ENCODE results near the gene BICD2. TPM values are rescaled to one million over a fixed set of nuclear protein-coding genes. Genes with fewer than 3 reads are reported as not detected.

Gene BICD2
- total RNA-seq = 42.6 TPM

DNA sequence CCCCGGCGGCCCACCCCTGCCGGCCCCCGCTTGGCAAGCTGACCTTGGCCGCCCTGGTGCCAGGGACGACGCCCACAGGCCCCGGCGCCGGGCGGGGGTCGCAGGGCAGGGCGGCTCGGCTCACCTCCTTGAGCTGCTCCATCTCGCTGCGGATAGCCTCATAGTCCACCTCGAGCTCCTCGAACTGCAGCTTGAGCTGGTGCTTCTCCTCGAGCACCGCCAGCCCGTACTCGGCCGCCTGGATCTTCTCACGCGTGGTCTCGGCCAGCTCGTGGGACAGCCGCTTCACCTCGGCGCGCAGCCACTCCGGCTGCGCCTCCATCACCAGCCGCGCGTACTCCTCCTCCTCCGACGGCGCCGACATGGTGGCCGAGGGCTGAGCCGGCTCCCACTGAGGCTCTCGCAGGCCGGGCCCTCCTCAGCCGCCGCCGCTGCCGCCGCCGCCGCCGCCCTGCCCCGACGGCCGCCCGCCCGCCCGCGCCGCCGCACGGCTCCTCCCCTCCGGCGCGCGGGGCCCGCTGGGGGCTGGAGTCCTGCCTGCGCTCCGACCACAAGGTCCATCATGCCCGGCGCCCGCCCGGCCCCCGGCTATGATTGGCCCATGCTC, at the start of gene BICD2:
TSS of gene BICD2 (minus strand) at position 453 of the 607 bp plus-strand sequence. CDS start at position 364, 89 bp downstream.

GRCh38 chr9:92669890-92670708, 94.5 kb downstream of the BICD2 start, which contains the start of gene IPPK:
Gene IPPK (minus strand): TSS chr9:92670131. CDS start chr9:92669988, 143 bp downstream.

Other genes with a start within 250 kb of the BICD2 start
- gene ECM2, start 228.8 kb downstream of the BICD2 start, total RNA-seq = 2.2 TPM
- 17.8 TPM for gene IPPK, start 94.7 kb downstream of the BICD2 start, total RNA-seq
- 85.4 TPM for gene ZNF484, start 113.2 kb upstream of the BICD2 start, total RNA-seq
- gene FGD3, start 182.7 kb upstream of the BICD2 start, total RNA-seq = 32.2 TPM